Activated naive CD4-positive, alpha-beta T cell treated with anti-CD3 and anti-CD28 coated beads for 36 hours (primary cell): ENCODE data around the gene TDRD3. TPM values are rescaled to one million over a fixed set of nuclear protein-coding genes. Genes with fewer than 3 reads are reported as not detected.
A peak's percentile ranks its signal among the peaks of the same experiment; 100 is the strongest.

Experiments
- CTCF ChIA-PET: fragments of 350-600 bp; sonication (Branson Sonifier 250); formaldehyde crosslinking; loops from one replicate; lab custom pipeline; 2021; ENCODE audit warnings: antibody characterized with exemption; lab: Charles Lee
- DNase-seq: peaks from one replicate; pipeline ENCODE4 v3.0.0-alpha.2; 2020
- H3K27ac Mint-ChIP-seq: one replicate; pipeline ENCODE4 v1.8.0; 2021; ENCODE audit warnings: mild to moderate bottlenecking, mixed read lengths
- H3K27me3 Mint-ChIP-seq: one replicate; pipeline ENCODE4 v1.8.0; 2021; ENCODE audit warnings: low read depth, mixed read lengths
- H3K36me3 Mint-ChIP-seq: one replicate; pipeline ENCODE4 v1.8.0; 2021; ENCODE audit warnings: low read depth, mixed read lengths
- H3K4me1 Mint-ChIP-seq: one replicate; pipeline ENCODE4 v1.8.0; 2021; ENCODE audit warnings: low read depth, mixed read lengths
- H3K4me3 Mint-ChIP-seq: one replicate; pipeline ENCODE4 v1.8.0; 2021; ENCODE audit warnings: mild to moderate bottlenecking, moderate library complexity, mixed read lengths
- H3K9me3 Mint-ChIP-seq: one replicate; pipeline ENCODE4 v1.8.0; 2021; ENCODE audit warnings: mixed read lengths
- intact Hi-C: fragments of 100-400 bp; cut with micrococcal nuclease; formaldehyde crosslinking; loops from one replicate; pipeline ENCODE4 v1.15.1; 2023
- total RNA-seq, 2 experiments: library from RNA; stranded (reverse); gene quantifications; one replicate each; pipeline ENCODE4 v1.2.3, GENCODE V29; 2021

TDRD3 gene
- total RNA-seq, 2 experiments from 2014 or later: 13.5 to 14.2 TPM

DNA sequence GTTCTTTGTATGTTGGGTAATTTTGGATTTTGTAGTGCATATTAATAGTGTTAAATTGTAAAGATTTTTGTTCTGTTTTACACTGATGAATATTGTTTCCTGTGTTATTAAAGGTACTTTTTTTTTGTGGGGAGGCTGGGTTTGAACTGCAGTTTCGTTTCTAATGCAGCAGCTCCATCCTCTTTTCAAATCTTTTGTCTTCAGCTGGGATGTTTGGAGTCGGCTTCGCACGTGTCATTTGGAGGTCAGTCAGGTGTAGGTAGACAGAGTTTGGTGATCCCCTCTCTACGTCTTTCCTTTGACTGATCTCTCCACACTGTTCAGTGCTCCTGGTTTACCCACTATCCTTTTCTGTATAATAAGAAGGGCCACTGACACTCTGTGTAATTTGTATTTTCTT is 30.3 kb downstream of the TDRD3 start:
- CTCF ChIA-PET: interaction anchor here (1.1 kb wide), 1 partner anchor 40 kb away, joined by 7 read pairs; no protein-coding TSS in a partner anchor
- Mint-ChIP-seq H3K4me3 (no peak overlapping the region), H3K27me3 (no peaks in the 10 kb centered on the region)

DNA sequence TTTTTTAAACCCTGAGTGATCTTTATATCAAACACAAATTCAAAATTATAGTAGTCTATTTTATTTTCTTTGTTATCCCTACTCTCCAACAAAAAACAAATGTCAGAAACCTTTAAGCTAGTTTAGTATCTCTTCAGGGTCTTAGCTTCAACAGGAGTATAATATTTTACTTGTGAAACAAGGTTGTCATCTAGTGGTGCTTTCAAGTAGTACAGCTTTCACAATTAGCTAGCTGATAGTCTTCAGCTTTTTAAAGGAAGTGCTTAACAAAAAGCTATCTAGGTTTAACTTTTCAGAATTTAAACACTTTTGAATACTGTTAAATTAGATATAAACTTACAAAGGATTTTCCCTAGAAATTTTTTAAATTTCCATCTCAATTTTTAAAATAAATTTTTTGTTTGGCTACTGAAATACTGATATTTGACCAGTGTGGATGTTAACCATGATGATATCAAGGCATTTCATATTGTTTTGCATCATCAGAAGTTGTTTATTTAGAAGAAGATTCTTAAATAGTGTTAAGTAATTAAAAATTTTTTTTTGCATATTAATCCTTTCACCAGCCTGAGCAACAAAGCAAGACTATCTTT is 34.2 kb downstream of the TDRD3 start:
- Mint-ChIP-seq H3K27ac (no peak overlapping the region), H3K4me3 (no peak overlapping the region), H3K36me3 (no peaks in the 10 kb centered on the region), H3K27me3 (no peaks in the 10 kb centered on the region), H3K9me3 (no peaks in the 10 kb centered on the region), H3K4me1 (peaks cover 20% of the 10 kb centered on the region)
- DNase-seq: no peak
- CTCF ChIA-PET: interaction anchor here (0.7 to 1.7 kb wide), 12 partner anchors 11 to 1040 kb away, joined by 3 to 11 read pairs (median 4); no protein-coding TSS in a partner anchor
- intact Hi-C loops: loop anchor here (1.0 kb wide), 4 partner anchors 35 to 1039 kb away; no protein-coding TSS in a partner anchor

More for the DNA sequence above, 30.3 kb downstream of the TDRD3 start:
- intact Hi-C loops: no loop called here
- H3K36me3 Mint-ChIP-seq: no peaks in the 10 kb centered on the region
- DNase-seq: no peak
- no peak overlapping the region for H3K27ac Mint-ChIP-seq
- no peaks in the 10 kb centered on the region for H3K9me3 Mint-ChIP-seq
- peaks cover 19% of the 10 kb centered on the region for H3K4me1 Mint-ChIP-seq

DNA sequence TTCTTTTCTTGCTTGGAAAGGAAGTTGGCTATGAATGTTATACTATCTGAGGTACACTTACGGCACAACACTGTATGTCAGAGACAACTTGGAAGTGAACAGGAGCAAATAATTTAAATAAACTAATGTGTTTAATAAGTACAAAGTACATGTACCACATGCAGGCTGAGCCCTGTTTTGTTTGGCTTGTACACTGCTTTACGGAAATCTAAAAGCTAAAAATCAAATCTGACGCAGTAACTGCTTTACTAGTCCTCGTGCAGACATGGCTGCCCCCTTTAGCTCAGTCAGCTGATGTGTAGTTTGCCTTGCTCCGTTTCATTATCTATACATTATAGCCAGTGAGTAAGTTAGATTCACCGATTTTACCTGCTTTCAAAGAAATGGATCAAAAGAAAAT is 36.5 kb downstream of the TDRD3 start:
- Mint-ChIP-seq H3K4me3 (no peak overlapping the region), H3K9me3 (no peaks in the 10 kb centered on the region), H3K27ac (no peak overlapping the region), H3K36me3 (no peaks in the 10 kb centered on the region), H3K4me1 (peaks cover 22% of the 10 kb centered on the region), H3K27me3 (no peaks in the 10 kb centered on the region)
- DNase-seq: no peak
- CTCF ChIA-PET: interaction anchor here (1.1 kb wide), 1 partner anchor 13 kb away, joined by 6 read pairs; no protein-coding TSS in a partner anchor
- intact Hi-C loops: no loop called here

DNA sequence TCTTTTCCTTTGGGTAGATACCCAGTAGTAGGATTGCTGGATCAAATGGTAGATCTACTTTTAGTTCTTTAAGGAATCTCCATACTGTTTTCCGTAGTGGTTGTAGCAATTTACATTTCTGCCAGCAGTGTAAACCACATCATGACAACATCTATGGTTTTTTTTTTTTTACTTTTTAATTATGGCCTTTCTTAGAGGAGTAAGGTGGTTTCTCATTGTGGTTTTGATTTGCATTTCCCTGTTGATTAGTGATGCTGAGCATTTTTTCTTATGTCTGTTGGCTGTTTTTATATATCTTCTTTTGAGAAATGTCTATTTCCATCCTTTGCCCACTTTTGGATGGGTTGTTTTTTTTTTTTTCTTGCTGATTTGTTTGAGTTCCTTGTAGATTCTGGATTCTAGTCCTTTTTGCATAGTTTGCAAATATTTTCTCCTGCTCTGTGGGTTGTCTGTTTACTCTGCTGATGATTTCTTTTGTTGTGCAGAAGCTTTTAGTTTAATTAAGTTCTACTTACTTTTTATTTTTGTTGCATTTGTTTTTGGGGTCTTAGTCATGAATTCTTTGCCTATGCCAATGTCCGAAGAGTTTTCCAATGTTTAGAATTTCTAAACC is 38.8 kb downstream of the TDRD3 start:
- Mint-ChIP-seq H3K27me3 (no peaks in the 10 kb centered on the region), H3K4me3 (no peak overlapping the region), H3K4me1 (peaks cover 24% of the 10 kb centered on the region), H3K27ac (no peak overlapping the region), H3K36me3 (no peaks in the 10 kb centered on the region), H3K9me3 (no peaks in the 10 kb centered on the region)
- intact Hi-C loops: no loop called here
- CTCF ChIA-PET: no interaction called here
- no peak for DNase-seq

DNA sequence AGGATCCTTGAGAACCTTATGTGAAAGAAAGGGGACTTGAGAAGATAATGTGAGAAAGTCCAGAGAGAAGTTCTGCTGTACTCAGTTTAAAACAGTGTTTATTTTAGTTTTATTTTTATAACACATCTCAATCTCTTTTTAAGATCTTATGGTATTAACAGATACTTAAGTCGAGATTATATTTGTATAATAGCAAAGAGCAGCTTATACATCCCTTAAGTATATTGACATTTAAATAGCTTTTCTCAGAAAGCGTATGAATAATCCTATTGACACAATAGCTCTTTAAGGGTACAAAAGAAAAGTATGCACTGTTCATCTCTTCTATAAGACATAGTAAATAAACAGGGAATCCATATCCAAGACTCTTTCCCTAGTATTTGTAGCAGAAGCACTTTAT is 42.2 kb downstream of the TDRD3 start:
- CTCF ChIA-PET: interaction anchor here (1.1 to 1.5 kb wide), 2 partner anchors 9 to 13 kb away, joined by 3 to 4 read pairs; no protein-coding TSS in a partner anchor

DNA sequence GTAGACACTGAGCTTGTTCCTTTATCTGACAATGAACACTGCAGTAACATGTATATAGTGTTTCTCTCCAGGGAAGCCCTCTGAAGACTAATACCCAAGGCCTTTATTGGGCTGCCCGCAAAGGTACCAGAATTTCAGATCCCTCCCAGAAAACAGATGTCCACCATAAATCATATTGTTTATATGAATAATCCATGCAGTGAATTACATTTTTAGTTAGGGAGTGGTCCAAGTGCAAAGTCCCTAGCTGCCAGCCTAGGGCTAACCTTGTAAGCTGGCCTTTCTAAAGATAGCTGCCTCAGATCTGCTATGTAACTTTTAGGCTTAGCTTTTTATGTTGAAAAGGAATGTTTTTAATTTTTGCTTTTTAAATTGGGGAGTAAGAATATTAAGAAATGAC is 44.7 kb downstream of the TDRD3 start:
- peaks cover 9% of the 10 kb centered on the region for H3K4me1 Mint-ChIP-seq
- no peak overlapping the region for H3K4me3 Mint-ChIP-seq
- H3K27ac Mint-ChIP-seq: no peak overlapping the region
- CTCF ChIA-PET: interaction anchor here (1.1 kb wide), 1 partner anchor 10 kb away, joined by 3 read pairs; no protein-coding TSS in a partner anchor
- no peaks in the 10 kb centered on the region for H3K27me3 Mint-ChIP-seq
- H3K9me3 Mint-ChIP-seq: no peaks in the 10 kb centered on the region
- no peak for DNase-seq
- intact Hi-C loops: no loop called here
- peaks cover 3% of the 10 kb centered on the region for H3K36me3 Mint-ChIP-seq

More for the DNA sequence above, 42.2 kb downstream of the TDRD3 start:
- intact Hi-C loops: no loop called here
- peaks cover 2% of the 10 kb centered on the region for H3K36me3 Mint-ChIP-seq
- H3K27me3 Mint-ChIP-seq: no peaks in the 10 kb centered on the region
- H3K27ac Mint-ChIP-seq: no peak overlapping the region
- no peak overlapping the region for H3K4me3 Mint-ChIP-seq
- DNase-seq: no peak
- H3K9me3 Mint-ChIP-seq: no peaks in the 10 kb centered on the region
- peaks cover 22% of the 10 kb centered on the region for H3K4me1 Mint-ChIP-seq

DNA sequence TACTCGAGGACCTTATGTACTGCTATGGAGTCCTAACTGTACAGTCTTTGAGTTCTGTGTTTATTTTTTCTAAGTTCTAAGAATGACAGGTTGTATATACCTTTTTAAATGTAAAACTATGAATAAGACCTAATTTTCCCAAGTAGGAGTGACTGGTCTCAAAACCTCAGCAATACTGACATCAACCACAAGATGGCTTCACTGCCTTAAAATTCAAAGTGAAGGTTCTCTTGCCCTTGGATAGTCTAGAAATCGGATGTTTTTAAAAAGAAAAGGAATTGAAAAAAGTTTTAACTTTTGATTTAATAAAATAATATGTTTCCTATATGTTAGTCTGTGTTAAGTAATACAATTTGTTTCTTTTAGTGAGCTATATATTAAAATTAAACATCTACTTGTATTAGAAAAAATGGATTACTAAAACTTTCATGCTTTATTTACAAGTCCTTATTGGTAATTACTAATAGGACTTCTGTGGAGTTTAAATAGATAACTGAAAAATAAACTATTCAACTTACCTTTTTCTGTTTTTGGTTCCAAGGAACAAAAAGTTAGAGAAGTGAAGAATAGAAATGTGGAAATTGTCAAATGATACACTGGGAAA is 52.0 kb downstream of the TDRD3 start:
- Mint-ChIP-seq H3K27ac (no peak overlapping the region), H3K27me3 (no peaks in the 10 kb centered on the region), H3K4me1 (no peaks in the 10 kb centered on the region), H3K9me3 (no peaks in the 10 kb centered on the region), H3K4me3 (no peak overlapping the region), H3K36me3 (peaks cover 1% of the 10 kb centered on the region)
- intact Hi-C loops: loop anchor here (1.0 kb wide), 1 partner anchor 961 kb away; no protein-coding TSS in a partner anchor
- peak; percentile 30 for DNase-seq
- CTCF ChIA-PET: interaction anchor here (0.6 to 1.5 kb wide), 6 partner anchors 9 to 169 kb away, joined by 3 to 4 read pairs (median 4); no protein-coding TSS in a partner anchor

DNA sequence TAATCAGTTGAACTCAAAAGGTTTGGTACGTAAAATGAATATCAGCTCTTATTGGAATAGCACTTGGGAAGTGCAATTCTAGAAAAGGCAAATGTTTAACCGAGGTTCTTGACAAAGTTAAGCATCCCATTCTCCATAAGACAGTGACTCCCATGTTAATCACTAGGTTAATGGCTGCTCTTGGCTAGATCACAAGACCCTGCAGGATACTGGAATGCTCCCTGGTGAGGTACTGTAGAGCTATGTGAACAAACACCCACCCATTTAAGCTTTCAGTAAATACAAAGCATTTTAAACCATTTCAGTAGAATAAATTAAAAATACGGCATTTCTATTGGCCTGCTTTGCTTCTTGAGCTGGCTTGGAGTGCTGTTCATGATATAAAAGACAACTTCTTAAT is 56.5 kb downstream of the TDRD3 start:
- Mint-ChIP-seq H3K9me3 (no peaks in the 10 kb centered on the region), H3K4me3 (no peak overlapping the region), H3K4me1 (no peaks in the 10 kb centered on the region), H3K36me3 (peaks cover 5% of the 10 kb centered on the region), H3K27ac (no peak overlapping the region), H3K27me3 (no peaks in the 10 kb centered on the region)
- DNase-seq: no peak
- intact Hi-C loops: no loop called here
- CTCF ChIA-PET: interaction anchor here (0.7 kb wide), 1 partner anchor 39 kb away, joined by 3 read pairs; no protein-coding TSS in a partner anchor

DNA sequence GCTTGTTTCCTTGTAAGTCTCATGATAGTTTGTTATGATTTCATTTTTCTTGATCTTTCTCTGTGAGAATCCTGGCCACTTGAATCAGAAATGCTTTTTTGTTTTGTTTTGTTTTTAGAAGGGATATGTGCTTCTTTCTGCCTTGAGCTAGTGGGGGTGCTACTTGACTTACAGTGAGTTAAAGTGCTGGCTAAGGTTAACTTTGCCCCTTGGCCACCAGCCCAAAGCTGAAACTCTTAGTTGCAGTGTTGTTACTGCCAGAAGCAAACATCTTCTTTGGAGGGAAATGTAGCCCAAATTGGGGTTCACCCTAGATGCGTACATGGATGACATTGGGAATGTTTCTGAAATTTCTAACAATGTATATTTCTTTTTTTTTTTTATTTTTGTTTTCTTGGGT is 57.4 kb downstream of the TDRD3 start:
- H3K4me1 Mint-ChIP-seq: no peaks in the 10 kb centered on the region
- no peak for DNase-seq
- no peaks in the 10 kb centered on the region for H3K9me3 Mint-ChIP-seq
- no peak overlapping the region for H3K4me3 Mint-ChIP-seq
- intact Hi-C loops: no loop called here
- H3K27me3 Mint-ChIP-seq: no peaks in the 10 kb centered on the region
- H3K36me3 Mint-ChIP-seq: peaks cover 5% of the 10 kb centered on the region
- no peak overlapping the region for H3K27ac Mint-ChIP-seq
- CTCF ChIA-PET: interaction anchor here (0.6 kb wide), 2 partner anchors 236 to 742 kb away, joined by 3 read pairs; no protein-coding TSS in a partner anchor

DNA sequence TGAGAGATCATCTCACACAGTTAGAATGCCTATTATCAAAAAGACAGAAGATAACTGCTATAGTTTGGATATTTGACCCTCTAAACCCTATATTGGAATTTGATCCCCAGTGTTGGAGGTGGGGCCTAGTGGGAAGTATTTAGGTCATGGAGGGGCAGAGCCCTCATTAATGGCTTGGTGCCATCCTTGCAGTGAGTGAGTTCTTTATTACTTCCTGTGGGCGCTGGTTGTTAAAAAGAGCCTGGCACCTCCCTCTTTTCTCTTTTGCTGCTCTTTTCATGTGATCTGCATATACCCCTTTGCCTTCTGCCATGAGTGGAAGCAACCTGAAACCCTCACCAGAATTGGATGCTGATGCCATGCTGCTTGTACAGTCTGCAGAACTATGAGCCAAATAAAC is 66.8 kb downstream of the TDRD3 start:
- Mint-ChIP-seq H3K9me3 (no peaks in the 10 kb centered on the region), H3K4me3 (no peak overlapping the region), H3K27me3 (no peaks in the 10 kb centered on the region), H3K27ac (no peak overlapping the region), H3K36me3 (peaks cover 28% of the 10 kb centered on the region), H3K4me1 (peaks cover 1% of the 10 kb centered on the region)
- CTCF ChIA-PET: no interaction called here
- intact Hi-C loops: no loop called here
- DNase-seq: no peak

DNA sequence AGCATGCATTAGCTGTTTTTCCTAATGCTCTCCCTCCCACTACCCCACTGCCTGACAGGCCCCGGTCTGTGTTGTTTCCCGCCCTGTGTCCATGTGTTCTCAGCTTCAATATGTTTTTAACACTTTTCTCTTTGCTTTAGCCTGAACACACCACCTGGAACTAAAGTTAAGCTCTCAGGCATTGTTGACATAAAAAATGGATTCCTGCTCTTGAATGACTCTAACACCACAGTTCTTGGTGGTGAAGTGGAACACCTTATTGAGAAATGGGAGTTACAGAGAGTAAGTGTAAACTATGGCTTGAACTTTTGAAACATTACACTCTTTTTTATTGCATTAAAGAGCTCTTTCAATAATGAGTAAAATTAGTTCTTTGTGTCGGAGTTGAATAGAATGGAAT is 70.1 kb downstream of the TDRD3 start:
- peaks cover 37% of the 10 kb centered on the region for H3K36me3 Mint-ChIP-seq
- H3K27ac Mint-ChIP-seq: no peak overlapping the region
- H3K4me3 Mint-ChIP-seq: no peak overlapping the region
- CTCF ChIA-PET: no interaction called here
- H3K4me1 Mint-ChIP-seq: no peaks in the 10 kb centered on the region
- intact Hi-C loops: no loop called here
- no peaks in the 10 kb centered on the region for H3K27me3 Mint-ChIP-seq
- no peaks in the 10 kb centered on the region for H3K9me3 Mint-ChIP-seq
- DNase-seq: no peak

DNA sequence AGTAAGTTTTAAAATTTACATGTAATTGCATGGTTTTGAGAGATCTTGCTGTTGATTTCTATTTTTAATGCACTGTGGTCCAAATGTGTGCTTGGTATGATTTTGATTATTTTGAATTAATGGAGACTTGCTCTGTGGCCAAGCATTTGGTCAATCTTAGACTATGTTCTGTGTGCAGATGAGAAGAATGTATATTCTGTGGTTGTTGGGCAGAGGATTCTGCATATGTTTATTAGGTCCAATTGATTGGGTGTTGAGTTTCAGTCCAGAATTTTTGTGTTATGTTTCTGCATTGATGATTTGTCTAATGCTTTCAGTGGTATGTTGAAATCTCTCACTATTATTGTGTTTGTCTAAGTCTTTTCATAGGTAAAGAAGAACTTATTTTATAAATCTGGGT is 82.3 kb downstream of the TDRD3 start:
- intact Hi-C loops: no loop called here
- H3K9me3 Mint-ChIP-seq: peaks cover 10% of the 10 kb centered on the region
- no peaks in the 10 kb centered on the region for H3K27me3 Mint-ChIP-seq
- no peak overlapping the region for H3K4me3 Mint-ChIP-seq
- peaks cover 6% of the 10 kb centered on the region for H3K4me1 Mint-ChIP-seq
- CTCF ChIA-PET: no interaction called here
- no peak overlapping the region for H3K27ac Mint-ChIP-seq
- peaks cover 67% of the 10 kb centered on the region for H3K36me3 Mint-ChIP-seq
- DNase-seq: no peak
